ENCODE data around the gene CDC16.

DNA sequence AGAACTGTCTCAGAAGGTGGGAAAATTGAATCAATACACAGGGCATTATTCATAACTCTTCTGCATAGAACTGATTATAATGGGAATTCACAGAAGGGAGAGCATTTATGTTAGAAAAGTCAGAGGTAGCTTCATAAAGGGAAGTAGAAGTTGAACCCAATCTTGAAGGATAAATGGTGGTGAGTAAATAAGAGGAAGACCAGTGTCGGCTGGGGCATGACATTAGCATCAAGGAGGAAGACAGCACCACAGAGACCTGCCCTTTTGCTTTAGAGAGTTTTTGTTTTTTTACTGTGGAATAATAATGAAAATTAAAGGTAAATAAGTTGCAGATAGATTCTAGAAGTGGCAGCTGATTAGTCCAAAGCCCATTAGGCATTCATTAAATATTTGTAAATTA, 21.9 kb downstream of the CDC16 start:
- TF ChIP-seq, protein P1, sequence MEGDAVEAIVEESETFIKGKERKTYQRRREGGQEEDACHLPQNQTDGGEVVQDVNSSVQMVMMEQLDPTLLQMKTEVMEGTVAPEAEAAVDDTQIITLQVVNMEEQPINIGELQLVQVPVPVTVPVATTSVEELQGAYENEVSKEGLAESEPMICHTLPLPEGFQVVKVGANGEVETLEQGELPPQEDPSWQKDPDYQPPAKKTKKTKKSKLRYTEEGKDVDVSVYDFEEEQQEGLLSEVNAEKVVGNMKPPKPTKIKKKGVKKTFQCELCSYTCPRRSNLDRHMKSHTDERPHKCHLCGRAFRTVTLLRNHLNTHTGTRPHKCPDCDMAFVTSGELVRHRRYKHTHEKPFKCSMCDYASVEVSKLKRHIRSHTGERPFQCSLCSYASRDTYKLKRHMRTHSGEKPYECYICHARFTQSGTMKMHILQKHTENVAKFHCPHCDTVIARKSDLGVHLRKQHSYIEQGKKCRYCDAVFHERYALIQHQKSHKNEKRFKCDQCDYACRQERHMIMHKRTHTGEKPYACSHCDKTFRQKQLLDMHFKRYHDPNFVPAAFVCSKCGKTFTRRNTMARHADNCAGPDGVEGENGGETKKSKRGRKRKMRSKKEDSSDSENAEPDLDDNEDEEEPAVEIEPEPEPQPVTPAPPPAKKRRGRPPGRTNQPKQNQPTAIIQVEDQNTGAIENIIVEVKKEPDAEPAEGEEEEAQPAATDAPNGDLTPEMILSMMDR (conservative IDR thresholded peaks at IDR 0.05; ENCODE audit: low read depth, low read length), result no peak
- no peak for TF ChIP-seq EZH2 (IDR thresholded peaks at IDR 0.05; ENCODE audit: borderline replicate concordance, low read depth, low read length, poor library complexity, severe bottlenecking)

Measured in A673 (cell line).